Type B pancreatic cell (in vitro differentiated cells): ENCODE results near the gene PNCK. TPM values are rescaled to one million over a fixed set of nuclear protein-coding genes. Genes with fewer than 3 reads are reported as not detected.

Experiments used
- DNase-seq: peaks from one replicate; pipeline ENCODE4 v3.0.0; 2021; ENCODE audit warnings: mixed read lengths; ENCODE audit not compliant: unreplicated experiment; ENCODE audit errors: extremely low spot score
- H3K27ac Mint-ChIP-seq: 2 replicates; pipeline ENCODE4 v1.8.0; 2021; ENCODE audit warnings: mild to moderate bottlenecking, mixed read lengths
- H3K27me3 Mint-ChIP-seq: 2 replicates; pipeline ENCODE4 v1.8.0; 2021; ENCODE audit warnings: mixed read lengths
- H3K36me3 Mint-ChIP-seq: 2 replicates; pipeline ENCODE4 v1.8.0; 2021; ENCODE audit warnings: mixed read lengths
- H3K4me1 Mint-ChIP-seq: one replicate; pipeline ENCODE4 v1.8.0; 2021; ENCODE audit warnings: mixed read lengths; ENCODE audit not compliant: unreplicated experiment
- H3K4me3 Mint-ChIP-seq: 2 replicates; pipeline ENCODE4 v1.8.0; 2021; ENCODE audit warnings: mild to moderate bottlenecking, mixed read lengths
- H3K9me3 Mint-ChIP-seq: 2 replicates; pipeline ENCODE4 v1.8.0; 2021; ENCODE audit warnings: mixed read lengths
- CTCF ChIP-seq: fragments of 200-600 bp; sonication (generic); conservative IDR thresholded peaks from 2 replicates; pipeline ENCODE4 v1.5.0; 2021; ENCODE audit warnings: antibody characterized with exemption, mild to moderate bottlenecking
- total RNA-seq: library from RNA; stranded (reverse); gene quantifications from 2 replicates; pipeline ENCODE4 v1.2.1, GENCODE V29; 2021; ENCODE audit warnings: low replicate concordance

PNCK gene
- total RNA-seq, 1 donor from 2014 or later: 3.7 TPM

GRCh38 chrX:153690466-153690865, 16.9 kb upstream of the PNCK start:
- H3K27me3 Mint-ChIP-seq: peaks cover 3% of the 10 kb centered on the region
- no peak for TF ChIP-seq CTCF
- H3K4me1 Mint-ChIP-seq: no peaks in the 10 kb centered on the region
- no peaks in the 10 kb centered on the region for H3K9me3 Mint-ChIP-seq
- DNase-seq: no peak
- no peaks in the 10 kb centered on the region for H3K36me3 Mint-ChIP-seq
- peak overlapping the region; percentile 52 for H3K4me3 Mint-ChIP-seq
- no peak overlapping the region for H3K27ac Mint-ChIP-seq

GRCh38 chrX:153689654-153690465, 16.2 kb upstream of the PNCK start:
- Mint-ChIP-seq H3K4me3 (peak overlapping the region; percentile 70), H3K9me3 (no peaks in the 10 kb centered on the region)

GRCh38 chrX:153688911-153689590, 15.4 kb upstream of the PNCK start:
- H3K4me1 Mint-ChIP-seq: no peaks in the 10 kb centered on the region
- no peaks in the 10 kb centered on the region for H3K9me3 Mint-ChIP-seq
- no peak for DNase-seq
- no peak for TF ChIP-seq CTCF
- no peaks in the 10 kb centered on the region for H3K36me3 Mint-ChIP-seq
- H3K27ac Mint-ChIP-seq: no peak overlapping the region
- H3K4me3 Mint-ChIP-seq: peak overlapping the region; percentile 70
- H3K27me3 Mint-ChIP-seq: peaks cover 3% of the 10 kb centered on the region

More at GRCh38 chrX:153689654-153690465, 16.2 kb upstream of the PNCK start:
- DNase-seq: no peak
- Mint-ChIP-seq H3K27me3 (peaks cover 3% of the 10 kb centered on the region), H3K4me1 (no peaks in the 10 kb centered on the region), H3K27ac (no peak overlapping the region), H3K36me3 (no peaks in the 10 kb centered on the region)
- TF ChIP-seq CTCF: peak; percentile 59

- no peak overlapping the region for H3K27ac Mint-ChIP-seq
- H3K36me3 Mint-ChIP-seq: no peaks in the 10 kb centered on the region
- no peaks in the 10 kb centered on the region for H3K4me1 Mint-ChIP-seq
- H3K4me3 Mint-ChIP-seq: no peak overlapping the region
- H3K9me3 Mint-ChIP-seq: no peaks in the 10 kb centered on the region
- TF ChIP-seq CTCF: no peak
- DNase-seq: no peak
- H3K27me3 Mint-ChIP-seq: peaks cover 3% of the 10 kb centered on the region
Measured at GRCh38 chrX:153688506-153688905, 14.9 kb upstream of the PNCK start.

GRCh38 chrX:153688071-153688470, 14.5 kb upstream of the PNCK start:
- Mint-ChIP-seq H3K9me3 (no peaks in the 10 kb centered on the region), H3K4me3 (no peak overlapping the region), H3K27ac (no peak overlapping the region), H3K36me3 (no peaks in the 10 kb centered on the region), H3K27me3 (peaks cover 3% of the 10 kb centered on the region), H3K4me1 (no peaks in the 10 kb centered on the region)
- TF ChIP-seq CTCF: no peak
- no peak for DNase-seq
